HEK293T (cell line): ENCODE measurements around the gene NAALADL2.

Experiments used
- ARNT ChIP-seq: fragments of 450-650 bp; IDR thresholded peaks from 2 replicates; pipeline ENCODE4 v1.6.1; 2017; ENCODE audit warnings: mild to moderate bottlenecking
- BHLHE40 ChIP-seq: fragments of 450-650 bp; IDR thresholded peaks from 2 replicates; pipeline ENCODE4 v1.6.1; 2016; ENCODE audit warnings: mild to moderate bottlenecking, moderate library complexity, borderline replicate concordance
- CTBP1 ChIP-seq: fragments of 450-650 bp; IDR thresholded peaks from 2 replicates; pipeline ENCODE4 v1.6.1; 2016; ENCODE audit warnings: borderline replicate concordance
- ELF4 ChIP-seq: fragments of 450-650 bp; IDR thresholded peaks from 2 replicates; pipeline ENCODE4 v1.6.1; 2017; ENCODE audit warnings: antibody characterized with exemption
- FOXA1 ChIP-seq: fragments of 450-650 bp; IDR thresholded peaks from 2 replicates; pipeline ENCODE4 v1.6.1; 2016; ENCODE audit warnings: mild to moderate bottlenecking
- FOXK2 ChIP-seq: fragments of 450-650 bp; IDR thresholded peaks from 2 replicates; pipeline ENCODE4 v1.6.1; 2016; ENCODE audit warnings: mild to moderate bottlenecking
- PKNOX1 ChIP-seq: fragments of 450-650 bp; IDR thresholded peaks from 2 replicates; pipeline ENCODE4 v1.6.1; 2016
- SP1 ChIP-seq: fragments of 450-650 bp; IDR thresholded peaks from 2 replicates; pipeline ENCODE4 v1.6.1; 2017
- SUZ12 ChIP-seq: fragments of 450-650 bp; IDR thresholded peaks from 2 replicates; pipeline ENCODE4 v1.6.1; 2016; ENCODE audit warnings: mild to moderate bottlenecking
- TARDBP ChIP-seq: fragments of 450-650 bp; IDR thresholded peaks from 2 replicates; pipeline ENCODE4 v1.6.1; 2016
- ZNF384 ChIP-seq: fragments of 450-650 bp; IDR thresholded peaks from 2 replicates; pipeline ENCODE4 v1.6.1; 2016

GRCh38 chr3:175057401-175057800 lies 198.3 kb downstream of the NAALADL2 start:
- TF ChIP-seq BHLHE40 (no peak), ELF4 (no peak), TARDBP (no peak), SUZ12 (no peak), FOXA1 (no peak), SP1 (no peak), FOXK2 (no peak), ZNF384 (no peak), PKNOX1 (no peak), ARNT (no peak), CTBP1 (no peak)
